ENCODE results near the gene CLNK.

The CLNK gene

DNA sequence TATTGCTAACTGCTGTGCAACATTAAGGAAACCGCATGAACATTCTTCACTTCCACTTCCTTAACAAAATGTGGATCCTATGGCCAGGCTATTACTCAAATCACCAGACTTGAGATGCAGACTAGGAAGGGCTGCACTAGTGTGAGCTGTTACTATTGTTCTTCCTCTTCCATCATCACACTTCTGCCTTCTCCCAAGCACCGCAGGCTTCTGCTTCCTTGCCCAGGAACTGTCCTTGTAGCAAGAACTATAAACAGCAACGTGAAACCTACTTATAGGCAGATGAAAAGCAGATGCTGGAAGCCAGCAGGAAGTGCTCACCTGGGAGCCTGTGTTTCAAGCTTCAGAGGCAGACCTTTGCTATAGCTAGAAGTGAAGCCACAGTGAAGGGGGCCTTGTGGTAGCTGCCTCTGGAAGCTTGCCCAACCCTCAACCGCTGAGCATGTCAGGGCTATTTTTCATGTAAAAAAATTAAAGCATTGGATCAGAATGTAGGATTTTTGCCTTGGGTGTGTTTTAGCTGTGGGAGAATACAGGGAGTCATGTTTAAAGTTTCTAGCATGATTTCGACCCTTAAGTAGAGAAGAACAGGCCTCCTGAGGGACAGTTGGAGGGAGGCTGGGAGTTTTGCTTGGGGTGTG, 43.9 kb downstream of the CLNK start:
- no peak for TF ChIP-seq POLR2AphosphoS5 (IDR thresholded peaks at IDR 0.05; ENCODE audit: low read depth, low read length)
- TF ChIP-seq TAF1 (IDR thresholded peaks at IDR 0.05; ENCODE audit: borderline replicate concordance, insufficient read depth, low read length): no peak
- no peak for TF ChIP-seq FOXP2 (optimal IDR thresholded peaks at IDR 0.05; ENCODE audit: borderline replicate concordance, extremely low read depth, extremely low read length, insufficient read depth)
- TF ChIP-seq SIN3A (IDR thresholded peaks at IDR 0.05; ENCODE audit: borderline replicate concordance, insufficient read depth, low read length): no peak
- TF ChIP-seq, protein P1, sequence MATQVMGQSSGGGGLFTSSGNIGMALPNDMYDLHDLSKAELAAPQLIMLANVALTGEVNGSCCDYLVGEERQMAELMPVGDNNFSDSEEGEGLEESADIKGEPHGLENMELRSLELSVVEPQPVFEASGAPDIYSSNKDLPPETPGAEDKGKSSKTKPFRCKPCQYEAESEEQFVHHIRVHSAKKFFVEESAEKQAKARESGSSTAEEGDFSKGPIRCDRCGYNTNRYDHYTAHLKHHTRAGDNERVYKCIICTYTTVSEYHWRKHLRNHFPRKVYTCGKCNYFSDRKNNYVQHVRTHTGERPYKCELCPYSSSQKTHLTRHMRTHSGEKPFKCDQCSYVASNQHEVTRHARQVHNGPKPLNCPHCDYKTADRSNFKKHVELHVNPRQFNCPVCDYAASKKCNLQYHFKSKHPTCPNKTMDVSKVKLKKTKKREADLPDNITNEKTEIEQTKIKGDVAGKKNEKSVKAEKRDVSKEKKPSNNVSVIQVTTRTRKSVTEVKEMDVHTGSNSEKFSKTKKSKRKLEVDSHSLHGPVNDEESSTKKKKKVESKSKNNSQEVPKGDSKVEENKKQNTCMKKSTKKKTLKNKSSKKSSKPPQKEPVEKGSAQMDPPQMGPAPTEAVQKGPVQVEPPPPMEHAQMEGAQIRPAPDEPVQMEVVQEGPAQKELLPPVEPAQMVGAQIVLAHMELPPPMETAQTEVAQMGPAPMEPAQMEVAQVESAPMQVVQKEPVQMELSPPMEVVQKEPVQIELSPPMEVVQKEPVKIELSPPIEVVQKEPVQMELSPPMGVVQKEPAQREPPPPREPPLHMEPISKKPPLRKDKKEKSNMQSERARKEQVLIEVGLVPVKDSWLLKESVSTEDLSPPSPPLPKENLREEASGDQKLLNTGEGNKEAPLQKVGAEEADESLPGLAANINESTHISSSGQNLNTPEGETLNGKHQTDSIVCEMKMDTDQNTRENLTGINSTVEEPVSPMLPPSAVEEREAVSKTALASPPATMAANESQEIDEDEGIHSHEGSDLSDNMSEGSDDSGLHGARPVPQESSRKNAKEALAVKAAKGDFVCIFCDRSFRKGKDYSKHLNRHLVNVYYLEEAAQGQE (IDR thresholded peaks at IDR 0.05; ENCODE audit: insufficient read depth in 1 of 2, low read depth in 2 of 2, low read length in 2 of 2): no peak

DNA sequence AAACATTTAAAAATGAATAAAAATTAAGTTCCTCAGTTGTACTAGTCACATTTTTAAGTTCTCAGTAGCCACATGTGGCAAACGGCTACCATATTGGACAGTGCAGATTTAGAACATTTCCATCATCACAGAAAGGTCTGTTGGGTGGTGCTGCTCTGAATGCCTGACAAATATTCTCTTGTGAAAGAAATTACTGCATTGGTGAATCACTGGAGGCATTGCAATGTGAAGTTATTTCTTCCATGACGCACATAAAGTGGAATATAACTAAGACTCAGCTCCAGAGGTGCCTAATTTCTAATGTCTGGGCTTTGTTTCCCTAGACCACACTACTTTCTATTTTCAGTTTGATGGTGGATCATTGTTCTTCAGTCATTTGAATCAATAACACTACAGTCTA, 44.9 kb downstream of the CLNK start:
- TF ChIP-seq POLR2AphosphoS5 (IDR thresholded peaks at IDR 0.05; ENCODE audit: low read depth, low read length) (no peak), FOXP2 (optimal IDR thresholded peaks at IDR 0.05; ENCODE audit: borderline replicate concordance, extremely low read depth, extremely low read length, insufficient read depth) (no peak), SIN3A (IDR thresholded peaks at IDR 0.05; ENCODE audit: borderline replicate concordance, insufficient read depth, low read length) (no peak), TAF1 (IDR thresholded peaks at IDR 0.05; ENCODE audit: borderline replicate concordance, insufficient read depth, low read length) (no peak)
- TF ChIP-seq, protein P1 (IDR thresholded peaks at IDR 0.05; ENCODE audit: insufficient read depth in 1 of 2, low read depth in 2 of 2, low read length in 2 of 2): no peak

DNA sequence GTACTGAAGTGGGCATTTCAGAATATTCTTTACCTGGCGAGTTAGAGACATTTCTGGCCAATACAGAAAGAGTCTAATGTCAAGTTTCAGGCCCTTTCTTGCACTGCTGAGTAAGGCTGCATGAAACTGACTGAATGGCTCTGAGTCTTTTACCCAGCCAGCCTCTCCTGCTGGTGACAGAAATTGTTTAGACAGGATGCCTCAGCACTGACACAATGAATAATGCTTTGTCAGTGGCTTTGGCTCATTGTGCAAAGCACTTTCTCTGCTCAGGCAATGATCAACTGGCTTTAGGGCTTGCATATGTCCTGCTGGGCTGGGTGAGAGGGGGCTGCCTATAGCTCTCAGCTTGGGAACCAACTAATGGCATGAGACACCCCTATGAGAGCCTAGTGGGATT, 45.5 kb downstream of the CLNK start:
- TF ChIP-seq SIN3A (IDR thresholded peaks at IDR 0.05; ENCODE audit: borderline replicate concordance, insufficient read depth, low read length) (no peak), FOXP2 (optimal IDR thresholded peaks at IDR 0.05; ENCODE audit: borderline replicate concordance, extremely low read depth, extremely low read length, insufficient read depth) (no peak), POLR2AphosphoS5 (IDR thresholded peaks at IDR 0.05; ENCODE audit: low read depth, low read length) (no peak), TAF1 (IDR thresholded peaks at IDR 0.05; ENCODE audit: borderline replicate concordance, insufficient read depth, low read length) (no peak)
- TF ChIP-seq, protein P1 (IDR thresholded peaks at IDR 0.05; ENCODE audit: insufficient read depth in 1 of 2, low read depth in 2 of 2, low read length in 2 of 2): no peak

DNA sequence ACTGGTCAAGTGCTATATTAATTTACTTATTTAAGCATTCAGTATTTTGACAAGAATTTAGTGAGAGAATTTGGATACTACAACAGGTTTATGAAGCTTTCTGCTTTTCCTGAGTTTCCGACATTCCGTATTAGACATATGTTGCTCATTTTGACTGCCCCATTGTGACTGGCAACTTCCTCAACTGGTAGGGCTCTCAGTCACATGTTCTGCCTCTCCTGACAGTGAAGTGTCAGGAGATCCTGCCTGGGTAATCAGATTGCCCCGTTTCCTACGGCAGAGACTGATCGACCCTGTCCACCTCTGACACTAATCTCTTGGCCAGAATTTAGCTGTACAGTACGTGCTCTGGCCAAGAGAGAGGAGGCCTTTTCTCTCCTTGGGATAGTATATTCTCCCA, 49.5 kb downstream of the CLNK start:
- TF ChIP-seq, protein P1 (IDR thresholded peaks at IDR 0.05; ENCODE audit: insufficient read depth in 1 of 2, low read depth in 2 of 2, low read length in 2 of 2): no peak
- TF ChIP-seq SIN3A (IDR thresholded peaks at IDR 0.05; ENCODE audit: borderline replicate concordance, insufficient read depth, low read length) (no peak), FOXP2 (optimal IDR thresholded peaks at IDR 0.05; ENCODE audit: borderline replicate concordance, extremely low read depth, extremely low read length, insufficient read depth) (no peak), POLR2AphosphoS5 (IDR thresholded peaks at IDR 0.05; ENCODE audit: low read depth, low read length) (no peak), TAF1 (IDR thresholded peaks at IDR 0.05; ENCODE audit: borderline replicate concordance, insufficient read depth, low read length) (no peak)

Measured in PFSK-1 (cell line).